ENCODE measurements around the gene NUDT8. TPM values are rescaled to one million over a fixed set of nuclear protein-coding genes. Genes with fewer than 3 reads are reported as not detected.

NUDT8 gene
- total and polyA plus RNA-seq, 2 donors (not counting 1 experiment from before 2014, with no cell fraction given) = 6.9 to 7.1 TPM

- Mint-ChIP-seq H3K27me3 (no peaks in the 10 kb centered on the region), H3K27ac (no peak overlapping the region), H3K4me3 (no peak overlapping the region), H3K4me1 (peaks cover 2% of the 10 kb centered on the region), H3K9me3 (ENCODE audit: insufficient read depth) (no peaks in the 10 kb centered on the region)
- H4K20me1 ChIP-seq (ENCODE audit: control insufficient read depth, insufficient read depth, low read length, poor library complexity, severe bottlenecking) = no peaks in the 10 kb centered on the region
- H3K4me3 ChIP-seq (ENCODE audit: control extremely low read depth in 1 of 5, extremely low read depth in 1 of 5, insufficient read depth in 1 of 5, low read depth in 2 of 5, low read length in 4 of 5) = no peak overlapping the region
- DNase-seq (no peak), ATAC-seq (ENCODE audit: low read depth) (no peak)
- TF ChIP-seq CTCF (IDR thresholded peaks at IDR 0.05) (no peak), EZH2 (IDR thresholded peaks at IDR 0.05; ENCODE audit: borderline replicate concordance, insufficient read depth, low read depth, low read length, poor library complexity, severe bottlenecking) (no peak)
- H3K4me2 ChIP-seq (replicated peaks; ENCODE audit: low read depth, low read length, poor library complexity, severe bottlenecking) = no peak overlapping the region
- H3K79me2 ChIP-seq (ENCODE audit: control insufficient read depth, insufficient read depth, low read length) = no peaks in the 10 kb centered on the region
- WGBS (ENCODE audit: insufficient coverage) = 98% methylated on average over 14 of the region's 16 CpGs
- ChIA-PET CTCF (interaction anchor here (0.9 to 2.3 kb wide), 3 partner anchors 13 to 91 kb away, joined by 3 to 5 read pairs (median 3); no protein-coding TSS in a partner anchor), POLR2A (no interaction called here)
- no peak overlapping the region for H2AFZ ChIP-seq (ENCODE audit: insufficient read depth, low read depth, low read length, poor library complexity, severe bottlenecking)
- H3K27ac ChIP-seq (ENCODE audit: low read length in 2 of 2) = no peak overlapping the region
- peaks cover 32 to 33% of the 10 kb centered on the region in 2 donors for H3K4me1 ChIP-seq (ENCODE audit: control insufficient read depth in 2 of 2, insufficient read depth in 2 of 2, low read length in 2 of 2)
- intact Hi-C loops (cut with micrococcal nuclease) = no loop called here
- peaks cover 0 to 3% (median 1%) of the 10 kb centered on the region in 4 experiments for H3K27me3 ChIP-seq (replicated peaks in 1 of 4; ENCODE audit: control extremely low read depth in 1 of 4, control insufficient read depth in 3 of 4, insufficient read depth in 4 of 4, low read length in 3 of 4)
- no peaks in the 10 kb centered on the region for H3K9me3 ChIP-seq (ENCODE audit: control extremely low read depth in 1 of 3, control insufficient read depth in 2 of 3, insufficient read depth in 1 of 3, low read length in 2 of 3)
- no peaks in the 10 kb centered on the region for H3K36me3 ChIP-seq (replicated peaks in 1 of 2; ENCODE audit: control extremely low read depth in 1 of 2, control insufficient read depth in 1 of 2, extremely low read depth in 1 of 2, insufficient read depth in 2 of 2, low read length in 1 of 2)
- no peak overlapping the region for H3K9ac ChIP-seq (ENCODE audit: low read length)
Measured at GRCh38 chr11:67664213-67664585, 34.5 kb upstream of the NUDT8 start.

- Histone ChIP-seq H3K27me3 (replicated peaks in 1 of 4; ENCODE audit: control extremely low read depth in 1 of 4, control insufficient read depth in 3 of 4, insufficient read depth in 4 of 4, low read length in 3 of 4) (peaks cover 0 to 3% (median 0%) of the 10 kb centered on the region in 4 experiments), H3K4me1 (ENCODE audit: control insufficient read depth in 2 of 2, insufficient read depth in 2 of 2, low read length in 2 of 2) (peaks cover 32 to 33% of the 10 kb centered on the region in 2 donors), H2AFZ (ENCODE audit: insufficient read depth, low read depth, low read length, poor library complexity, severe bottlenecking) (no peak overlapping the region), H3K79me2 (ENCODE audit: control insufficient read depth, insufficient read depth, low read length) (no peaks in the 10 kb centered on the region), H3K4me3 (ENCODE audit: control extremely low read depth in 1 of 5, extremely low read depth in 1 of 5, insufficient read depth in 1 of 5, low read depth in 2 of 5, low read length in 4 of 5) (no peak overlapping the region), H3K9ac (ENCODE audit: low read length) (no peak overlapping the region), H4K20me1 (ENCODE audit: control insufficient read depth, insufficient read depth, low read length, poor library complexity, severe bottlenecking) (no peaks in the 10 kb centered on the region), H3K9me3 (ENCODE audit: control extremely low read depth in 1 of 3, control insufficient read depth in 2 of 3, insufficient read depth in 1 of 3, low read length in 2 of 3) (no peaks in the 10 kb centered on the region), H3K36me3 (replicated peaks in 1 of 2; ENCODE audit: control extremely low read depth in 1 of 2, control insufficient read depth in 1 of 2, extremely low read depth in 1 of 2, insufficient read depth in 2 of 2, low read length in 1 of 2) (no peaks in the 10 kb centered on the region), H3K4me2 (replicated peaks; ENCODE audit: low read depth, low read length, poor library complexity, severe bottlenecking) (no peak overlapping the region), H3K27ac (ENCODE audit: low read length in 2 of 2) (no peak overlapping the region)
- no peaks in the 10 kb centered on the region for H3K27me3 Mint-ChIP-seq
- ATAC-seq (ENCODE audit: low read depth) = no peak
- H3K4me3 Mint-ChIP-seq = no peak overlapping the region
- H3K4me1 Mint-ChIP-seq = peaks cover 7% of the 10 kb centered on the region
- H3K9me3 Mint-ChIP-seq (ENCODE audit: insufficient read depth) = no peaks in the 10 kb centered on the region
- no peak for TF ChIP-seq EZH2 (IDR thresholded peaks at IDR 0.05; ENCODE audit: borderline replicate concordance, insufficient read depth, low read depth, low read length, poor library complexity, severe bottlenecking)
- no peak for TF ChIP-seq CTCF (IDR thresholded peaks at IDR 0.05)
- POLR2A ChIA-PET = interaction anchor here (0.6 kb wide), 1 partner anchor 628 kb away, joined by 4 read pairs; no protein-coding TSS in a partner anchor
- no peak for DNase-seq
- no peak overlapping the region for H3K27ac Mint-ChIP-seq
- 97% methylated on average over 22 of the region's 22 CpGs for WGBS (ENCODE audit: insufficient coverage)
- intact Hi-C loops (cut with micrococcal nuclease) = no loop called here
- CTCF ChIA-PET = interaction anchor here (0.8 to 9.0 kb wide), 3 partner anchors 15 to 318 kb away, joined by 3 to 149 read pairs (median 13); partner anchors contain the start of genes ACY3 and NUDT8
Measured at GRCh38 chr11:67663532-67664212, 33.9 kb upstream of the NUDT8 start.

Measured in B cell (primary cell).